DMS53 treated with DMSO at 0.1 percent for 48 hours (cell line): ENCODE data around the gene MEX3D.

ENCODE experiments used
- DNase-seq: peaks from one replicate; lab custom pipeline; 2025; ENCODE audit not compliant: unreplicated experiment; lab: John Stamatoyannopoulos, UW

The MEX3D gene

GRCh38 chr19:1574354-1575136, 6.4 kb upstream of the MEX3D start:
- no peak for DNase-seq

DNA sequence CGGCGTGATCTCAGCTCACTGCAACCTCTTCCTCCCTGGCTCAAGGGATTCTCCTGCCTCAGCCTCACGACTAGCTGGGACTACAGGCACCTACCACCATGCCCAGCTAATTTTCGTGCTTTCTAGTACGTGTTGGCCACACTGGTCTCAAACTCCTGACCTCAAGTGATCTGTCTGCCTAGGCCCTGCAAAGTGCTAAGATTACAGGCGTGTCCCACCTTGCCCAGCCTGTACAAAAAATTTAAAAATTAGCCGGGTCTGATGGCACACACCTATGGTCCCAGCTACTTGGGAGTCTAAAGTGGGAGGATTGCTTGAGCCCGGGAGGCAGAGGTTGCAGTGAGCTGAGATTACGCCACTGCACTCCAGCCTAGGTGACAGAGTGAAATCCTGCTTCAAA, 4.7 kb upstream of the MEX3D start:
- DNase-seq: no peak

DNA sequence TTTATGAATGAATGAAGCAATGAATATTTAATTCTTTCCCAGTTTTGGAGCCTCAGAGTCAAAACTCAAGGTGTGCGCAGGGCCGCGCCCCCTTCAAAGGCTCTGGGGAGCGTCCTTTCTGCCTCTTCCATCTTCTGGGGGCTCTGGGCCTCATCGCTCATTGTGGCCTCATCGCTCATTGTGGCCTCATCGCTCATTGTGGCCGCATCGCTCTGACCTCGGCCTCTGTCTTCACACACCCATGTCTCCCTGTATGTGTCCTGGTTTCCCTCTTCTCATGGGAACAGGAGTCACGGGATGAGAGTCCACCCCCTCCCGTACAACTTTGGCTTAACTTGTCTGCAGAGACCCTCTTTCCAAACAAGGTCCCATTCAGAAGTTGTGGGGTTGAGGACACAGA, 3.2 kb upstream of the MEX3D start:
- no peak for DNase-seq

DNA sequence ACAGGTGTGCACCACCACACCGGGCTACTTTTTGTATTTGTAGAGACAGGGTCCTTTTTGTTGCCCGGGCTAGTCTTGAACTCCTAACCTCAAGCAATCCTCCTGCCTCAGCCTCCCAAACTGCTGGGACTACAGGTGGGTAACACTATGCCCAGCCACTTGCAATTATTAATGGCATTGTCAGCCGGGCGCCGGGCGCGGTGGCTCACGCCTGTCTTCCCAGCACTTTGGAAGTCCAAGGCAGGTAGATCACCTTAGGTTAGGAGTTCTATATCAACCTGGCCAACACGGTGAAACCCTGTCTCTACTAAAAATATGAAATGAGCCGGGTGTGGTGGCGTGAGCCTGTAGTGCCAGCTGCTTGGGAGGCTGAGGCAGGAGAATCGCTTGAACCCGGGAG, 2.7 kb upstream of the MEX3D start:
- DNase-seq: no peak

- DNase-seq: no peak
Measured at GRCh38 chr19:1569997-1570396, 1.9 kb upstream of the MEX3D start.

DNA sequence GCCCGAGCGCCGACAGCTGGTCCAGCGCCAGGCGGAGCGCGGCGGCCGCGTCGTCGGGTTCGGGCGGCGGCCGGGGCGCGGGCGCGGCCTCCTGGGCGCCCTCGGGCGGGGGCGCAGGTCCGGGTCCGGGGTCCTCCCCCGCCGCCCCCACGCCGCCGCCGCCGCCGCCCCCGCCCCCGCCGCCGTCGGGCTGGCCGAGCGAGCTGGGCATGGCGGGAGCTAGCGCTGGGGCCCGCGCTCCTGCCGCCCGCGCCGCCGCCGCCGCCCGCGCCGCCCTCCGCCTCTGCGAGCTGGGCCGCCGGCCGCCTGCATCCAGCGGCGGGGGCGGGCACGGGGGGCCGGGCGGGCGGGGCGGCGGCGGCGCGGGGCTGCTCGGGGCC, 287 bp downstream of the MEX3D start:
- no peak for DNase-seq

GRCh38 chr19:1567116-1567847, 843 bp downstream of the MEX3D start:
- no peak for DNase-seq

DNA sequence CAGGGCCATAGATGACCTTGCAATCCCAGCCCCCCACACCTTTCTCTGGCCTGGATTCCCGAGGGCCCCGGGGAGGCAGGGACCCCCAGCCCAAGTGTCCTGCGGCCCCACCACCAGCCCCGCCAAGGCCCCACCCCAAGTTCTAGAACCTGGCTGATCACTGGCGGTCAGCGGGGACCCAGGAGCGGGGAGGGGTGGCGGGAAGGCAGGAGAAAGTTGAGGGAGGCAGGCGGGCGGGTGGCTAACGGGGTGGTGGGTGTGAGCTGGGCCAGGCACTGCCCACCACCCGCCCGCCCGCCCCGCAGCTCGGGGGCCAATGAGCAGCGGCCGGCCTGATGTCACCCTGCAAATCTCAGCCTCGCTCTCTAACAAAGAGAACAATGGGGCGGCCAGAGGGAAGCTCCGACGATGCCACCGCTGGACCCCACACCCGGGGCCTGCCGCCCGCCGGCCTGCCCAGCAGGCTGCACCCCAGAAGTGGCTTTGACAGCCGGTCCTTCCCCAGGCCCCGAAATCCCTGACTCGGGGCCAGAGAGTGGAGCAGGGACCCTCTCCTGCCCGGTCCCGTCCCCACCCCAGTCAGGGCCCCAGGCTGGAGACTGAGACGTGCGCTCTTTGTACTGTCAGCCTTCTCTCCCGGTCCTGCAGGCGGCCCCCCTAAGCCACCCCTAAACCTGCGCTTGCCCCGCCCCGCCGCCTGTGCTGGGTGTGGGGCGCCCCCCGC, 1.6 kb downstream of the MEX3D start:
- DNase-seq: no peak

- DNase-seq: no peak
Measured at GRCh38 chr19:1563251-1563650, 4.9 kb downstream of the MEX3D start.

DNA sequence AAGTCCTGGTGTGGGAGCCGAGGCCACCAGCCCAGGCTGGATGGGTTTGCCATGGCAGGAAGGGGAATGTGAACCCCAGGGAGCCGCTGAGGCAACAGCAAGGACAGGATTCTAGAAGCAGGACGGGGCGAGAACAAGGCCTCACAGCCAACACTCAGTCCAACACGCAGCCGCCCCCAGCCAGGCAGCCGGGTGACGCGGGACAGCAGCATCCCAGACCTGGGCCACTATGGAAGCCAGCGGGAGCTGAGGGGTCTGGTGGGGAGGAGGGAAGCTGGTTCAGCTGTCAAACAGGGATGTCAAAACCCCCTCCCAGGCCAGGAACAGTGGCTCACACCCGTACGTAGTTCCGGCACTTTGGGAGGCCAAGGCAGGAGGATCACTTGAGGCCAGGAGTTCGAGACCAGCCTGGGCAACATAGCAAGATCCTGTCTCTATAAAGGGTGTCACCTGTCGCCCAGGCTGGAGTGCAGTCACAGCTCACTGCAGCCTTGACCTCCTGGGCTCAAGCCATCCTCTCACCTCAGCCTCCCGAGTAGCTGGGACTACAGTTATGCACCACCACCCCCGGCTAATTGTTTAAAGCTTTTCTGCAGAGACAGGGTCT, 6.8 kb downstream of the MEX3D start:
- no peak for DNase-seq

DNA sequence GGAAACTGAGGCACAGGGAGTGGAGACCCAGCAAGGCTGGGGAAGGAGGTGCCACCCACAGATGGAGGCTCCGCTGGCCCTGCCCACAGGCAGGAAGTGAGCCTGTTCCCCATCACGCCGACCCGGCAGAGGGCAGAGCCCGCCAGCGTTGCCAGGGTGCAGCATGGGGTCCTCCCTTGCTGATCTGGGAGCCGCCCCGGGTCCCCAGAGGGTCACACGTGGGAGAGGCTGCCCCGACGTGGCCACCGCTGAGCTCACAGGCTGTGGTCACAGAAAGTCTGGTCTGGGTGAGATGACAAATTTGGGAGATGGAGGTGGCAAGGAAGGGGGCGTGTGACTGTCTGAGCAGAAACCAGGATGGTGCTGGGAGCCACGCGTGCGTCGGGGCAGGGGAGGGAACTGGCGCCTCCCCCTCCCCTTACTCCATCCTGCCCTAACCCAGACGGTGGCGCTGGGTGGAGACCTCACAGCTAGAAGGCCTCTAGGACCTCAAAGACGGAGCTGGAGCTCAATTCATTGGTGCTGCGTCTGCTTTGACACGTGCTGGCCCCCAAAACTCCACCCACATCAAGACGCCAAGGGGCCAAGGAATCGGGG, 7.7 kb downstream of the MEX3D start:
- no peak for DNase-seq

DNA sequence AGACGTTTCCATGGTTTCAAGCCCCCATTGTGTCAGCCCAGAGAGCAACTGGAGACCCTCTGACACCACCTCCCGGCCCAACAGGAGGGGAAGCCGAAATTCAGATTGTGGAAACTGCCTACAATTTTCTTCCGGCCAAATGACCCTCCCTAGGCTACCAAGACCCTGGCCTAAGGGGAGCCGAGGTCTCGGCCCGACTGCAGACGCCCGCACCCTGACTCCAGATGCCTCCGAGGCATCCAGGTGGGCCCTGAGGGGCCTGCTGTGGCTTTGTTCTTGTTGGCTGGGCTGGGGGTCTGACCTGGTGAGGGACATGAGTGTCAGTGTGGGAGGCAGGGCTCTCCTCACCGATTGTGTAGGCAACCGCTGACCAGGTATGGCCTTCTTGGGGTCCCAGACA, 9.6 kb downstream of the MEX3D start:
- no peak for DNase-seq

DNA sequence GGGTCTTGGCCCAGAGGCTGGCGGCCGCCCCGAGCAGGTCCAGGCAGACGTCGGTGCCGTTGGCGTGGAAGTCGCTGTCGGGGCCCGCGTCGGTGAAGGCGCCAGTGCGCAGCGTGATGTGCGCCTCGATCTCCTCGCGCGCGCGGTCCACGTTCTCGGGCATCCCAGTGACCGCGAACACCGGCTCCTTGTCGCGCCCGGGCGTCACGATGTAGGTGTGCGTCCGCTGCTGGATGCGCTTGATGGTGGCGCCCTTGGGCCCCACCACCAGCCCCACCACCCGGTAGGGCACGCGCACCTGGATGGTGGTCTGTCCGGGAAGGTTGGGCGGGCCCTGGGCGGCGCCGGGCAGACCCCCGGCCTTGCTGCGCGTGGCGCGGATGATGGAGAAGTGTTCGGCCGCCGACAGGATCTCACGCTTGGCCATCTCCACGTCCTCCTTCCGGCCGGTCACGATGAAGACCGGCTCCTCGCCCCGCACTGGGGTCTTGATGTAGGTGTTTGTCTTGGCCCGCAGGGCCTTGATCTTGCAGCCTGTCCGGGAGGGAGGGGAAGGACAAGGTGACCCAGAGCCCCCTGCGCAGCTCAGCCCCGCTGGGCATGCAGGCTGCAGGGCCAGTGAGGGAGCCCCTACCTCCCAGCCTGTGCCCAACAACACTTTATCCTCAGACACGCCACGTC, 11.6 kb downstream of the MEX3D start:
- DNase-seq: no peak

- no peak for DNase-seq
Measured at GRCh38 chr19:1555487-1556389, 12.4 kb downstream of the MEX3D start.

GRCh38 chr19:1554968-1555367, 13.2 kb downstream of the MEX3D start:
- DNase-seq: no peak

GRCh38 chr19:1553415-1553814, 14.7 kb downstream of the MEX3D start:
- no peak for DNase-seq

GRCh38 chr19:1551068-1552040, 16.8 kb downstream of the MEX3D start:
- no peak for DNase-seq

GRCh38 chr19:1549332-1549945, 18.7 kb downstream of the MEX3D start:
- DNase-seq: no peak
